ENCODE results near the gene BID.
A peak's percentile ranks its signal among the peaks of the same experiment; 100 is the strongest.

Gene BID

DNA sequence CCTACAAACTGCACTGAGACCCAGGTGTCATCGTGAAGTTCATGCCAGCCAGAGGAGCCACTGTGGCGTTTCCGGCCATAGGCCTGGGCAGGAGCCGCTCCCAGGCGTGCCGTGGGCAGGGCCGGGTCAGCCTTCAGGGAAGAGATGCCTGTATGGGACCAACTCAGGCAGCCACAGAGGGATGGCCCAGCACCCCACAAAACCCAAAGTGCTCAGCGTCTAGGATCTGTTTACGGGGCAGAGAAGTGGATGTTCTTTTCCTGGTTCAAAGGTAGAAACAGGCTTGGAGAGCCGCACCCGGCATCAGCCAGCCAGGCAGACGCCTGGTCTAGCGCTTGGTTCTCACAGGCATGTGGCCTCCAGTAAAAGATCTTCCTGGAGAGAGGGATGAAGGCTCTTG, 8.4 kb upstream of the BID start:
- no peak for DNase-seq

DNA sequence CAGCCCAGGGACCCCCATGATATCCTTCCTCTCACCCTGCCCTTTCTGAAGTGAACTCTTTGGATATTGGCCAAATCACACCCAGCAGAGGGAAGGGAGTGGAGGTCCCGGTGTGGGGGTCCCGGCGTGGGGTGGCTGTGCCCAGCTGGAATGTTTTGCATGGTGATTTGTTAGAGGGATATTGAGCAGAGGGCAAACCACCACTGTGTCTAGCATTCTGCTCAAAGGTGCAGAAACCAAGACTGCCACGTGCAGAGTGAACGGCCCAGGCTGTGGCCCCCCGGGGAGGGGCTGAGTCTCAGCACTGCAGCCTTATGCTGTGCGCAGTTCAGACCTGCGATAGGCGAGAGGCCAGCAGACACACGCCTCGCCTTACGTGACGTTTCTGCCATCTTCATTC, 7.9 kb upstream of the BID start:
- DNase-seq, result no peak

DNA sequence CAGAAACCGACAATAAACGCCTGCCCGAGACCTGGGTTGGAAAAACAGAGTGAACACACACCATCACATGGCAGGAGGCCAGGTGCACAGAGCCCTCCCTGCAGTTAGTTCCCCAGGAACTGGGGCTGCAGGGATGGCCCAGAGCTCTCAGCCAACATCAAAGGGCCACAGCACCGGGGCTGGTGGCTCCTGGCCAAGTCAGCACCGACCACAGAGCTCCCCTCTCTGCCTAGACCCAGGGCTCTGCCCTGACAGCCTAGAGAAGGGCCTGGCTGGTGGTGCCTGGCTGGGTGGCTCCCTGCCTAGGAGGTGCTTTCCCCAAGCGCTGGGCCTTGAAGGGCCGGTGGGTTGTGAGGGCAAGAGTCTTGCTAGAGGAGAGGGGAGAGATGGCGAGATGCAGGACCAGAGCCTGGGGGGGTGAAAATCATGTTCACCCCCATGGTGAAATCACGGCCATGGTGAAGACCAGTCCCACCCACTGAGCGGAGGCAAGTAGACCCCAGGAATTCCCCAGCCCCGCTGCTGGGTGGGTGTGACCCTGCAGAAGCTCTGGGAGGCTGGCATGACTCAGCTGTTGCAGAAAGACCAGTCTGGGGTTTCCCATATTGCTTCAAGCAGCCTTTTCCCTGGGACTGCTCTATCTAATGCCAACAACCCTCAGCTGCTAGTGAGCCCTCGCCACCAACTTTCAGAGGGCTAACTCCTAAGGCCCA, 7.2 kb upstream of the BID start:
- peak; percentile 54 for DNase-seq

DNA sequence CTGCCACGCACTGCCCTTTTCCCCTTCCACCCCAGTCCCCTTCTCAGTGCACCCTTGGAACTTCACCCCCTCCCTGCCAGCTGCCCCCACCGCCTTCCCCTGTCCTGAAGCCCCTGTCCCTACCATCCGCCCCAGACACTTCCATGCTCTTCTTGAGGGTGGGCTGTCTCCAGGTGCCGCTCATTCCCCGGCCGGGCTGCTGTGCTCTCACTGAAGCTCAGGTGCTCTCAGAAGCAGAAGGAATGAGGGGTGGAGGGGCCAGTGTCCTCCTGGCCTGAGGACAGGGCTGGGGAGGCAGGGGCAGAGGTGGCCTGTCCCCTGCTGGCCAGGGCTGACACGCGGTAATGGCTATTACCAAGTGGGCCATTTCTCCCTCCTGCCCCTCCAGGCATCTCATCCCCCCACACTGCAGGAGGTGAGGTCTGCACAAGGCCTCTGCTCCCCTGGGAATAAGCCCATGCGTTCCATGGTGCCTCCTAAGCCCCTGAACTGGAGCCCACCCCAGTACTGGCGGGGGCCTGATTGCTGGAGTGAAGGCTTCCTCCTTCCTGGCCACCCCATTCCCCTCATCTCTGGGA, 6.6 kb upstream of the BID start:
- no peak for DNase-seq

DNA sequence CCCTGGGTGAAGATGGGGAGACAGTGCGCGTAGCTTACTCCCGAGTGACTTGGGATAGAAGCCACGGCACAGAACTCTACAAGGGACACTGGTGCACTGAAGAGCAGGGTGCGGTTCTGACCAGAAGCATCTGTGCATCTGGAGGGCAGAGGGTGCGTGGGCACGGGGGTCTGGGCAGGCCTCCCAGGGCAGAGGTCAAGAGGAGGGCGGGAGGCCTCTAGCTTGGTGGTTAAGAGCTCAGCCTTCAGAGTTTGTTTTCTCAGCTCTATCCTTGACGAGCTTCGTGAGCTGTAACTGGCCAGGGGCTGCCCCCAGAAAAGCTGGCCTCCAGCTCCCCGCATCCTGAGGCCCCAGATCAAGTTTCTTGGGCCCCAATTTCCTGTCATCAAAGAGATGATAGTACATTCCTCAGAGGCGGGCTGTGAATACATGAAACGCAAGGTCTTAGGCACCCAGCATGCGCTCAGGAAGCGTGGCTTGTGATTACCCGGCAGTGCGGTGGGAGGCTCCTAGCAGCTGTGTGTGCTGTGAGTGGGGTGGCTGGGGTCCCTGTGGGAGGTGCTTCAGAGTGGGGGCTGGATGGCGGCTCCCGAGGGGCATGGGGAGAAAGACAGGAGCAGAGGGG, 6.0 kb upstream of the BID start:
- no peak for DNase-seq

DNA sequence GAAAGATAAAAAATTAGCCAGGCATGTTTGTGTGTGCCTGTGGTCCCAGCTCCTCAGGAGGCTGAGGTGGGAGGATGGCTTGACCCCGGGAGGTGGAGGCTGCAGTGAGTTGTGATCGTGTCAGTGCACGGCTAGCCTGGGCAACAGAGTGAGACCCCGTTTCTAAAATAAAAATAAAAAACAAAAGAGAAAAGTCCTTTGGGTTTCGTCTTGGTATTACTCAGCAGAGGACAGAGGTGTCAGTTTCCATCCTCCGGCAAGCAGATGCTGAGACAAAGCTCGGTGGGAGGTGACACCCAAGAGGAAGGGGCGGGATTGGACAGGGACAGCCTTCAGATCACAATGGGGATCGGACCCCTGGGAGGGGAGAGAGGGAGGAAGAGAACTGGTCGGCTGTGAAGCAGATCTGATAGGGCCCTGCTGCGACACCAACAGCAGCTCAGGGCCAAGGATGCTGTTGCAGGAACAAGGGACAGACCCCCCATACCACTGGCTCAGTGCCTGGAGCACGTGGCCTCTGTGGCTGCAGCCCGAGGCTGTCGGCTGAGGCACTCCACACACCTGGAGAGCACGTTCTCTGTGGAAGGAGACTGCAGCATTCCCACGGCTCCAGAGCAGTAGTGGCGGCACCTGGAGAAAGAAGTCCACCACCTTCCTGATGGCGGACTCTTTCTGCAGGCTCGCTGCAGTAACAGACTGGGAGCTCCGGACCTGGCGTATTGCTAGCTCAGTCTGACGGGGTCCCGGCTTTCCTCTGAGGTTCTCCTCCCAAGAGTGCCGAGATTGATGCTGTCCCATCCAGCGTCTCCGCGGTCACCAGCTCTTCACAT, 5.2 kb upstream of the BID start:
- DNase-seq, result no peak

DNA sequence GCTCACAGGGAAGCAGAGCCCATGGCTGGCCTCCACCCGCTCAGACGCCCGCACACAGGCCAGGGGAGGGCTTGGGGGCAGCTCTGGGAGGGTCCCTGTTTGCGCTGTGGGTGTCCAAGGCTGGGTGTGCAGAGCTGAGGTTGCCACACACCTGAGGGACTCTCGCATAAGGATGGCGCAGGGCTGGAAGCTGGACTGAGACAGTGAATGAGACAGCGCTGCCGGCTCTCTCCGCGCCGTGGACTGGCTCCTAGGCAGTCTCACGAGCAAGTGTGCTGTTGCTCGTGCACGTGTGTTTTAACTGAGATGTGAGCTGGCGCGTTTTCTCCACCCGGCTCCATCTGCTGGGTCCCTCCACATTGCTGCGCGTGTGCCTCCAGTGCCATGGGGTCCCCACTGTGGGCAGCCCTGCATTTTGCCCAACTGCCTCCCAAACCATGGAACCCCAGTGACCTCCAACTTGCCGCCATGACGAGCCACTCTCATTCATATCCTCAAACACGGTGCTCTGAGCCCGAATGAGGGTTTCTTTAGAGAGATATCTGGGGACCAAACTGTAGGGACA, 4.2 kb upstream of the BID start:
- no peak for DNase-seq

DNA sequence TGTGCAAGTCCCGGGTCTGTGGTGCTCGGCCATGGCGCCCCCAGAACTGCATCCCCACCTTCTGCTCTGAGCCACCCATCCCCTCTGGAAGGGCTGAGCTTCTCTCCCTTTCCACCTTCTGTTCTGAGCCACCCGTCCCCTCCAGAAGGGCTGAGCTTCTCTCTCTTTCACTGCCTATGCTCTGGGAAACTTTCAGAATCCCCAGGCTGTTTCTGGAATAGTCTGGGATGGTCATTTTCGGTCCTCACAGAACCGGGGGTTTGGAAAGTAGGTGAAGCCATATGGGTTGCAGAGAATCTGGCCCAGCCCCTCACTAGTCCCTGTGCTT, 3.4 kb upstream of the BID start:
- DNase-seq, result no peak

DNA sequence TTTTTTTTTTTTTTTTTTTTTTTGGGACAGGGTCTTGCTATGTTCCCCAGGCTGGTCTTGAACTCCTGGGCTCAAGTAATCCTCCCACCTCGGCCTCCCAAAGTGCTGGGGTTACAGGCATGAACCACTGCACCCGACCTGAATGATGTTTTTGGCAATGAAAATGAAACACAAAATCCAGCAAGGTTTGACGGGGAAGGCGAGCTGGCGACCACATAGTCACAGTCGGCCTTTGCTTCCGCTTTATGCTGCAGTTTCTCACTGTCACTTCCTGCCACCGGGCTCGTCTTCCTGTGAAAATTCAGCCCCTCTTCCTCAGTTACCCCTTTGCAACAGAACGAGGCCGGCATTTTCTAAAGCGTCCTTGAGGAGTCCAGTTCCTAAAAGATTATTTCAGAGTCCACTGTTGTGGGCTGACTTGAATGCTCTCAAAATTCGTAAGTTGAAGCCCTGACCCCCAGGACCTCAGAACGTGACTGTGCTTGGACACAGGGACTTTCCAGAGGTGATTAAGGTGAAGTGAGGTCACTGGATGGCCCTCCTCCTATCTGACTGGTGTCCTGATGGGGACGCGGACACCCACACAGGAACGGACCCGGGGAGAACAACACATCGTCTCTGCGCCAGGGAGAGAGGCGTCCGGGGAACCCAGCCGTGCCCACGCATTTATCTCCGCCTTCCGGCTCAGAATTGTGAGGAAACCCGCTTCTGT, 2.9 kb upstream of the BID start:
- DNase-seq, result peak; percentile 83

DNA sequence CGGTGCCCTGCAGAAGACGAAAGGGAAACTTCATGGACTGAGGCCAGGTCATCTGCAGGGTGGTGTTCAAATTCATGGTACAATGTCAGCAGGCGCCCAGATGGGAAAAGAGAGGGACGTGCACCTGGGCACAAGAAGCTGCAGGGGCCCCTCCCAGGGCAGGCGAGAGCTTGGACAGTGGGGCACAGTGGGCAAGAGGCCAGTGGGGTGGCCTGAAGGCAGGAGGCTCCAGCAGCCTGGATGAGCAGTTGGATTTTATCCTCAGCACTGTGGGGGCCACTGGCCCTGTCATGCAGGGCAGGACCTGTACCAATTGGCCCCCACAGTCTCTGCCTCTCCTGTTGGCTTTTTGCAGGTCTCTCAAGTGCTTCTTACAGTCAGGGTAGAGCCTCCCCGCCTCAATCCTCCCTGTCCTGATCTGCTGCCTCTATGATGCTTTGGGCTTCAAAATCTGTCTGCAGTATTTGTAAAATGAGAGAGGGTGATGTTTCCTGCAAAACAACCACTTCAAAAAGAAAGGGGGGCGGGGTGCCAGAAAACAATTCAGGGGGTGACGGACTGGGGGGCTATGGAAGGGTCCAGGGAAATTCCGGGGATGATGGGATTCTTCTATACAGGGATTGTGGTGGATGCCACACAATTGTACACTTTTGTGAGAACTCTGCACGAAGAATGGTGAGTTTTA, 1.7 kb upstream of the BID start:
- DNase-seq, result peak; percentile 28

DNA sequence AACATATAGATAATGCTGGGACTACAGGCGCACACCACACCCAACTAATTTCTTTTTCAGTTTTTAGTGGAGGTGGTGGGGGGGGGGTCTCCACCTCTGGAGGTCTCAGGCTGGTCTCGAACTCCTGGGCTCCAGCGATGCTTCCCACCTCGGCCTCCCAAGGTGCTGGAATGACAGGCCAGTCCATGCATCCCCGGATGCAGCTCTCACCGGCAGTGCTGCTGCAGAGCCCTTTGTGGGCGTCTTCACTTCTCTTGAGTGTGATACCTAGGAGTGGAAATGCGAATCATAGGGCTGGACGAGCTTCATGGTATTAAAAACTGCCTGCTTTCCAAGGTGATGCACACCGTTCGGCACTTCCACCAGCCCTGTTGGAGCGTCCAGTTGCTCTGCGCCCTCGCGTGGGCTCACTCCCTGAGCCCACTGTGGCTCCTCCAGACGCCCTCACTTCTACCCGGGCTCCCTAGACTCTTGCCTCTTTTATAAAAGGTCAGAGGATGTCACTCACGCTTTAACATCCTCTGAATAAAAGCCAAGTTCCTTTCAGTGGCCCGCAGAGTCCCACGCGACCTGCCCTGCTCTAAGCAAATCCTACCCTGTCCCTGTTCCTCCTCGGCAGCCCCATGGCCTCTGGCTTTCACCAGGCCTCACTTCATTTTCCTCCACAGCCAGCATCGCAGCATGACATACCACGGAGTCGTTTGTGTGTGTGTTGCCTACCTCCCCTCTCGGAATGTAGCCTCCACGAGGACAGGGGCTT, 837 bp upstream of the BID start:
- no peak for DNase-seq

DNA sequence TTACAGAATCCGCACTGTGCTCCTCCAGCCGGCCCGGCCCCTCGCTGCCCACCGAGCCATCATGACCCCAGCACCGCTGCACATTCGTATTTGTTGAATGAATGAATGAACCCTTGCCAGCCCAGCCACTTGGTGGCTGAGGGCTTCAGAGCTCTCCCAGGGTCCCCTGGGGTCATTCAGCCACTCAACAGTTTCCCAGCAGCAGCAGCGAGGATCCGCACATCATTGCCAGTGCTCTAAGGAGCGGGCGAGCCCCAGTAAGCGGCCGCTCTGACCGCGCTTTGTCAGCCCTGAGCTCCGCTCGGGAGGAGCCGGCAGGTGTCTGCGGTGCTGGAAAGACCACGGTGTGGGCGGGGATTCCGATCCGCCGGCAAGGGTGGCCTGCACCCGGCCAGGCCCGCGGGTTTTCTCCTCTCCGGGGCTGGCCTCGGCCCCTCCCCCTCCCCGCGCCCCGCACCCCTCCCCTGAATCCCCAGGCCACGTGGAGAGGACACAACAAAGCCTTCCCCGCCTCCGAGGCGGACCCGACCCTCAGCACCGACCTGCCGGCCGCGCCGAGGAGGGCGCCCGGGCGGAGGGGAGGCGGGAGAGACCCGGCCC, 563 bp downstream of the BID start:
- peak; percentile 72 for DNase-seq

DNA sequence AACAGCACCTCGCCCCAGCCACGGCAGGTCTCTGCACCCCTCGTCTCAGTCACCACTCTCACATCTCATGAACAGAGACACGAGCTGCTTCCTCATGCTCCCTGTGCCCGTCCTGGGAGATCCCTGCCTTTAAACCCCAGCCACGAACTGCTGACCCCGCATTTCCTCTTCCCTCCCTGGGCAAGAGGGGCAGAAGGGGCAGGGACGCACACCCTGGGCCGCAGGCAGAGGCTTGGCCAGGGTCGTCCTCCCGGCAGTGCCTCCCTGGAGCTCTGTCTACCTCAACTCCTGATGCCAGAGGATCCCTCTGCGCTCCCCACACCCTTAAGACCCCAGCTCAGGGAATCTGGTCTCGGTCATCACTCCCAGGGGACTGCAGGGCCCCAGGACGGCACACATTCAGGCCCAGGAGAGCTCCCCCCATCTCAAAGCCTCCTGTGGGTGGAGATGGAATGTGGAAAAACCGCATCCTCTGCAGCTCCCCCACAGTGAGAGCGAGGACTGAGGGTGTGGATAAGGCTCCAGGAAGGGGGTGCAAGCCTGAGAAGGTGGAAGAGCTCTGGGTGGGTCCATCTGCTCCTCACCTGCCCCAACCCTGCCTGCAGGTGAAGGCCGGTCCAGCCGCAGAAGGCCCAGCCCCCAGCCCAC, 1.2 kb downstream of the BID start:
- DNase-seq, result no peak

DNA sequence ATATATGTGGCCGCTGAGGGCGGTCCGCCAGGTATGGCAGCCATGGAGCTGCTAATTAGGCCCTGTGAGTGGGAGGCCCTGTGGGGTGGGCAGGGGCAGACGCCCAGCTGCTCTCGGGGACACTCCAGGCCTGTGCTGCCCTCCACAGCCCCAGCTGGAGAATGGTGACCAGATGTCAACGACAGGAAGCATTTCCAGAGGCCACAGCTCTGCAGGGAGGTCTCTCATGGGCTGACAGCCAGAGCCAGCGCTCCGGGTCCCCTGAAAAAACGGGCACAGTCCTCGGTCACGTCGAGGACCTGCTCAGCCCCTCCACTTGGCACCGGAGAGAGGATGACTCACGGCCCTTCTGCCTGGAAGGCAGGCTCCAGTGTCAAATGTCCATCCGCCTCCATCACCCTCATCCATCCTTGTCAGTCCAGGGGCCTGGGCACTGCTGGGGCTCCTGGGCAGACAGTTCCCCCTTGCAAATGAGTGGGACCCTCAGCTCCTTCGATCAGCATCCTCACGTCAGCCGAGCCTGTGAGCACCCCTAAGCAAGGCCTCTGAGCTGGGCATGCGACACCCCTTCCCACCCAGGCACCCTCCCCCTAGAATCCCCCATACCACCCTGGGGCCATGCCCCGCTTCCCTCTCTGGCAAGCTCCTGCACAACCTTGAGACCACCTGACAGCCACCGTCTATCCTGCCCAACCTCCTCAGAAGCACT, 1.9 kb downstream of the BID start:
- DNase-seq, result no peak

DNA sequence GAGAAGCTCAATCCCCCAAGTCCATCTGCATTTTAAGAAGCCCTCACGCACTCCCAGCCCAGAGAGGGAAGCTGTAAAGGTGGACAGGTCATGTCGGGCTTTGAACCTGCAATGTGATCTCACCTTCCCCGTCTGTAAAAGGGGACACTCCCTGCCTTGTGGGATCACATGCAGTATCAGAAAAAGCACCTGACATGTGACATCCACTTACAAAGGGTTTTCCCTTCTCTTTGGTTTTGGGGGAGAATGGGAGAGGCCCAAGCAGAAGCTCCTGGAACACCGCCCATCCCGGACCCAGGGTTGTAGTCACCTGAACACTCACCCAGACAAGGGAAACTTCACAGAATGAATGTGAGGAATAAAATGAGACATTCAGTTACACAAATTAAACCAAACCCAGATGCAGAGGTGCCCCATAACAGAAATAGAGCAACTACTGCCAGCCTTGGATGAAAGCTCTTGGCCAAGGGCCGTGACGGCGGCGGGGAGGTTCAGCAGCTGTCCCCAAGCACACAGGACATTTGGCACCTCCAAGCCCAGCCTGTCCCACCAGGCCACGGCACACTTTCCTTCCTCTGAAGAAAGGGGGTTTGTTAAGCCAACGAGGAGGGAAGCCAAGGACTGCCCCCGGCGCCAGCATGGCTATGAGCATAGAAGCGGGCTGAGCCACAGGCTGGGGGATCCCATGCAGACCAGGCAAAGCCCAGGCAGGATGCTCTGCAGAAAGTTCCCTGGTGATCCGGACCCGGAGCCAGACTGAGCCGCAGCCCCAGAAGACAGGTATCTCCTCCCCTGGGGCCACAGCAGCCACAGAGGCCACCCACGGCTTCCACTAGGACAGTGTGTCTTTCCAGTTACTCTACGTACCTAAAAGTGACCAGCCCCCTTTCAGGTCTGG, 3.8 kb downstream of the BID start:
- no peak for DNase-seq

DNA sequence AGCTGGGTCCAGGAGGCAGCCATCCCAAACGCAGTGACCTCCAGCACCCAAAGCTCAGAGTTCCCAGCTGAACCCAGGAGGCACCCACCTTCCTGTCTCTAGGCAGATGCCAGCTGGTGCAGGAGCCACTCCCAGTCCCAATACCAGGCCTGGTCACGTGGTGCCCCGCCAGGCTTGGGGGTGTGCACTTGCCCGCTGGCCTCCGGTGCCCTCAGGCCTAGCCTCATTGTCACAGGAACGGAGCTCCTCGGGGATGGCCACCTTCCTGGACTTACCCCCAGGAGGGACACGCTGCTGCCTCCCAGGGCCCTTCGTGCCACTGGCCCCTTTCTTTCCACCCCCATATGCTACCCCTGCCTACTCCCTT, 4.6 kb downstream of the BID start:
- DNase-seq, result no peak

DNA sequence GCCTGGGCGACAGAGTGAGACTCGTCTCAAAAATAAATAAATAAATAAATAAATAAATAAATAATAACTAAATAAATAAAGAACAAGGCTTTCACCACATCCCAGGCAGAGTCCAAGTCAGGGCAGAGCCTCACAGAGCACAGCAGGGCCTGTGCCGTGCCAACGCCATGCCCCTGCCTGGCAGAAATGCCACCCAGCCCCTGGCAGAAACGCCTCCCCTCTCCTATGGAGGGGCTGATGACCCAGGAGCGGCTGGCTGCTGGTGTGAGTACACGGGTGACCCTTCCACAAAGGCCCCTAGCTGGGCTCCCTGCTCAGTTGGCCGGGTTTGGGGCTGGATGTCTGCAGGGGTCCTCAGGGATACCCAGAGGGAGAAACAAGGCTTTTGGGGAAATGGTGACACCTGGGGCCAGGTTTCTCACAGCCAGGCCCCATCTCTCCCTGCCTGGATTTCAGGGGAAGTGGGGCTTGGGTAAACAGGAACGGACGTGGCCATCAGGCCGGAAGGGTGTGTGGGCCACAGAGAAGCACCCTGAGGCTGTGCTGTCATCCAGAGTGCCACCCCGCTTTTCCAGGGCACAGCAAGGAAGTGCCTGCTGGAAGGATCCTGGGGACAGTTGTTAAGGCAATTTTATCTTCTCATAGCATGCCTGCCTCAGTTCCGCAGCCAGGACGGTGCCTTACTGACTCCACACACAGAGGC, 5.1 kb downstream of the BID start:
- DNase-seq, result no peak

Measured in CD4-positive, alpha-beta T cell treated with Interleukin-21 for 1 hour (primary cell).